ENCODE results near the gene CCPG1. TPM values are rescaled to one million over a fixed set of nuclear protein-coding genes. Genes with fewer than 3 reads are reported as not detected.

CCPG1 gene, protein sequence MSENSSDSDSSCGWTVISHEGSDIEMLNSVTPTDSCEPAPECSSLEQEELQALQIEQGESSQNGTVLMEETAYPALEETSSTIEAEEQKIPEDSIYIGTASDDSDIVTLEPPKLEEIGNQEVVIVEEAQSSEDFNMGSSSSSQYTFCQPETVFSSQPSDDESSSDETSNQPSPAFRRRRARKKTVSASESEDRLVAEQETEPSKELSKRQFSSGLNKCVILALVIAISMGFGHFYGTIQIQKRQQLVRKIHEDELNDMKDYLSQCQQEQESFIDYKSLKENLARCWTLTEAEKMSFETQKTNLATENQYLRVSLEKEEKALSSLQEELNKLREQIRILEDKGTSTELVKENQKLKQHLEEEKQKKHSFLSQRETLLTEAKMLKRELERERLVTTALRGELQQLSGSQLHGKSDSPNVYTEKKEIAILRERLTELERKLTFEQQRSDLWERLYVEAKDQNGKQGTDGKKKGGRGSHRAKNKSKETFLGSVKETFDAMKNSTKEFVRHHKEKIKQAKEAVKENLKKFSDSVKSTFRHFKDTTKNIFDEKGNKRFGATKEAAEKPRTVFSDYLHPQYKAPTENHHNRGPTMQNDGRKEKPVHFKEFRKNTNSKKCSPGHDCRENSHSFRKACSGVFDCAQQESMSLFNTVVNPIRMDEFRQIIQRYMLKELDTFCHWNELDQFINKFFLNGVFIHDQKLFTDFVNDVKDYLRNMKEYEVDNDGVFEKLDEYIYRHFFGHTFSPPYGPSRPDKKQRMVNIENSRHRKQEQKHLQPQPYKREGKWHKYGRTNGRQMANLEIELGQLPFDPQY
- total RNA-seq (2022; extraction: Qiagen RNA extraction) = 33.6 to 43.8 TPM (median 38.8 TPM) in 5 replicates

DNA sequence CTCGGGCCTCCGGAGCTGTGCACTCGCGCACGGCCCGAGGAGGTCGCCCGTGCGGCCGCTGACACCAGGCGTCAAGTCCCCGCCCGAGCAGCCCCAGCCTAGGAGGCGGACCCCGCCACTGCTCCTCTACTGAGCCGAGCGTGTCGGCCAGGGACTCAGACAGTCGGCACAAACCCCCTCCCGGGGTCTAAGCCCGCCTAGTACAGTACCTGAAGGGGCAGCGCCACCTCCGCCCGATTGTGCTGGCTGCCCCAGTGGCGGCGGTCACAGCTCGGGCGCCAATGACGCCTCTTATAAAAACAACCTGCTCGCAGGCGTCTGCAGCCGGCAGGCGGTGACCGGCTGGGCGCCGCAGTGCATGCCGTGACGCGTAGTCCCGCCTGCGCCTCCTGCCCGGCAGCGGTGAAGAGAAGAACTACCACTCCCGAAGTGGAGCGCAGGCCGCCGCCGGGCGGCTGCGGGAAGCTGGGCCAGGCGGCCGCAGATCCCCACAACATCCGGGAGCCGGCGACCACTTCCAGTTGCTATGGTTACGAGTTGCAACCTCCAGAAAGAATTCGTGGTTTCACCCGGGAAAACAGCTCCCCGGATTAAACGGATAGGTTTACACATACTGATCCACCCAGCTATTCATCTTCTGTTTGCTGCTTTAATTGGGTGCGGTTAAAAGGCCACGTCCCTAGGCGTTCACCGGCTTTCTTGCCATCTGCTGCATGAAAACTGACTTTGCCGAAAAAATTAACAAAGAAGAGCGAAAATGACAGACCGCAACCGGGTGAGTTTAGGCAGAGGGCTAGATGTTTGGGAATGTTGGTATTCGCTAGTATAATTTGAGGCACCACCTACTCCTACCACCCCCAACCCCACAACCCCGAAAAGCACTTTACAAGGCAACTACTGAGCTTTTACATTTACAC, at the start of gene CCPG1, which contains the start of gene PIERCE2:
TSS of gene CCPG1 (minus strand) at position 348 of the 917 bp plus-strand sequence. CDS start 18,935 bp downstream, outside the sequence.
TSS of gene PIERCE2 (plus strand) at position 484 of the 917 bp plus-strand sequence. CDS start at position 758, 274 bp downstream.

DNA sequence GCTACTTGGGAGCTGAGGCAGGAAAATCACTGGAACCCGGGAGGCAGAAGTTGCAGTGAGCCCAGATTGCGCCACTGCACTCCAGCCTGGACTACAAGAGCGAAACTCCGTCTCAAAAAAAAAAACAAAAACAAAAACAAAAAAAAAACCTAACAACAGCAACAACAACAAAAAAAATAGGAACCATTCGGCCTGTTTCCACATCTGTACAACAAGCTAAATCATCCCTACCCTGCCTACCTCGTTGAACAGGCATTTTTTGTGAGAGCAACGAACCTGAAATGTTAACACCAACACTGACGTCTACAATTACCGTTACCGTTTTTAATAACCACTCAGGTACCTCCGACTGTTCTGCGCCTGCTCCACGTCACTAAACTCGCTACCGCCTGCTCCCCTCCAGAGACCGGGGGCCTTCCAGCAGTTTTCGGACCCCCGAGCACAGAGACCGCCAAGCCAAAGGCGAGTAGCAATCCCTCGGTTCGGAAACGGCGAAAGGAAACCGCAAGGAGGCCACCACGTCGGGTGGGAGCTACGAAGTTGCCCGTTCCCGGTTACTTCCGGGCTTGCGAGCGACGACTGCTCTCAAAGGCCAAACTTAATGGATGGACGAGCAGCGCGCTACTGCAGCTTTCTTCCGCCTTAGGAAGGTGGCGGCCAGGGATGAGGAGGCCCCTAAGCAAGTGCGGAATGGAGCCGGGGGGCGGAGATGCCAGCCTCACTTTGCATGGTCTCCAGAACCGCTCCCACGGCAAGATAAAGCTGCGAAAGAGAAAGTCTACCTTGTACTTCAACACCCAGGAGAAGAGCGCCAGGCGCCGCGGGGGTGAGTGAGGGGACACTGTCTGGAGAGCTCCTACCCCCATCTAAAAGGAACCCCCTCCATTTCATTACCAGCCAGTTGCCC, 89.3 kb downstream of the CCPG1 start, which contains the start of the genes PIGB and PIGBOS1:
TSS of gene PIGB (plus strand) at position 635 of the 907 bp plus-strand sequence. CDS start at position 664, 29 bp downstream.
TSS of gene PIGBOS1 (minus strand) at position 536 of the 907 bp plus-strand sequence. CDS start 1,331 bp downstream, outside the sequence.

Other genes with a start within 250 kb of the CCPG1 start
- gene RSL24D1, start 211.4 kb downstream of the CCPG1 start, total RNA-seq (2022; extraction: Qiagen RNA extraction) = 89.4 to 104 TPM (median 92.9 TPM) in 5 replicates
- 8.8 to 12.1 TPM (median 12.0 TPM) in 5 replicates for gene RAB27A, start 118.5 kb downstream of the CCPG1 start, total RNA-seq (2022; extraction: Qiagen RNA extraction)
- gene PIGBOS1, start 89.2 kb downstream of the CCPG1 start, total RNA-seq (2022; extraction: Qiagen RNA extraction) = 20.2 to 31.1 TPM (median 24.8 TPM) in 5 replicates
- gene PIGB, start 89.1 kb downstream of the CCPG1 start, total RNA-seq (2022; extraction: Qiagen RNA extraction) = 10.6 to 14.8 TPM (median 12.5 TPM) in 5 replicates
- gene PIERCE2, start 136 bp upstream of the CCPG1 start, total RNA-seq (2022; extraction: Qiagen RNA extraction) = 3.0 to 5.3 TPM (median 3.4 TPM) in 5 replicates
- gene DNAAF4, start 99.9 kb upstream of the CCPG1 start, total RNA-seq (2022; extraction: Qiagen RNA extraction) = 6.7 to 9.2 TPM (median 8.3 TPM) in 5 replicates
- 6.0 to 7.7 TPM (median 7.1 TPM) in 5 replicates for gene PYGO1, start 180.0 kb upstream of the CCPG1 start, total RNA-seq (2022; extraction: Qiagen RNA extraction)